ENCODE data around the gene UBE2J2.

Gene UBE2J2

GRCh38 chr1:1217621-1218523, 55.8 kb downstream of the UBE2J2 start:
- TF ChIP-seq CTCF (IDR thresholded peaks at IDR 0.05; ENCODE audit: insufficient read depth, low read length, poor library complexity, severe bottlenecking) = no peak
- DNase-seq (ENCODE audit: extremely low read depth, insufficient read length) = no peak
- Histone ChIP-seq H3K27me3 (replicated peaks; ENCODE audit: control insufficient read depth, insufficient read depth, low read length) (no peaks in the 10 kb centered on the region), H3K4me3 (replicated peaks; ENCODE audit: low read depth, low read length) (no peak overlapping the region), H3K36me3 (ENCODE audit: control insufficient read depth, insufficient read depth, low read length) (peaks cover 36% of the 10 kb centered on the region)

GRCh38 chr1:1216770-1217620, 56.7 kb downstream of the UBE2J2 start:
- no peak for TF ChIP-seq CTCF (IDR thresholded peaks at IDR 0.05; ENCODE audit: insufficient read depth, low read length, poor library complexity, severe bottlenecking)
- no peak for DNase-seq (ENCODE audit: extremely low read depth, insufficient read length)
- Histone ChIP-seq H3K27me3 (replicated peaks; ENCODE audit: control insufficient read depth, insufficient read depth, low read length) (no peaks in the 10 kb centered on the region), H3K36me3 (ENCODE audit: control insufficient read depth, insufficient read depth, low read length) (peaks cover 32% of the 10 kb centered on the region), H3K4me3 (replicated peaks; ENCODE audit: low read depth, low read length) (no peak overlapping the region)

DNA sequence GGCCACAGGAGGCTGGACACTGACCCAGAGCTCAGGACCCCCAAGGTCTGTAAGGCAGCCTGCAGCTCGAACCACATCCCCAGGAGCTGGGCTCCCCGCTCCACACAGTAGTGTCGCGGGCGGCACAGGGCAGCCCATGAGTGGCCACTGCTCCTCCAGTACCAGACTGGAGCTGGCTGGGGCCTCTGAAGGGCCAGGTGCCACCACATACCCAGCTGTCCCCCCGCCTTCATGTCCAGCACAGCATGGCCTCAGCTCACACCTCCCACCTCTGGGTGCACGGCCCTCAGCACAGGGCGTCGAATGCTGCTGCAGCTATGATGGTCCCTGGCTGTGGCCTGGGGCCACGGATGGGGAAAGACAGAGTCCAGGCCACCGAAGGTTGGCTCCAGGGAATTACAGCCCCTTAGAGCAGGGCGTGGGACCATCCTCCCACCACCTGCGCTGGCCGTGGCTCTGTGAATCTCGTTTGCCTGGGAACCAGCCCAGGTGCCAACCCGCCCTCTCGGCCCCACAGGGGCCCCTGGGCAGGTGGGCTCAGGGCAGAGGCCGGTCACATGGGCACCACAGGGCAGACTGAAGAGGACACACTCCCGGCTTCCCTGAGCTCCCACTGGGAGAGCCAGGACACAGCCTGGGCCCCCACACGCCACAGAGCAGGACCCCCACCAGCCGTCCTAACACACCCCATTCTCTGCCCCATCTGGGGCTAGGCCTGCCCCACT, 57.6 kb downstream of the UBE2J2 start:
- Histone ChIP-seq H3K27me3 (replicated peaks; ENCODE audit: control insufficient read depth, insufficient read depth, low read length) (no peaks in the 10 kb centered on the region), H3K4me3 (replicated peaks; ENCODE audit: low read depth, low read length) (no peak overlapping the region), H3K36me3 (ENCODE audit: control insufficient read depth, insufficient read depth, low read length) (peaks cover 29% of the 10 kb centered on the region)
- no peak for DNase-seq (ENCODE audit: extremely low read depth, insufficient read length)
- no peak for TF ChIP-seq CTCF (IDR thresholded peaks at IDR 0.05; ENCODE audit: insufficient read depth, low read length, poor library complexity, severe bottlenecking)

DNA sequence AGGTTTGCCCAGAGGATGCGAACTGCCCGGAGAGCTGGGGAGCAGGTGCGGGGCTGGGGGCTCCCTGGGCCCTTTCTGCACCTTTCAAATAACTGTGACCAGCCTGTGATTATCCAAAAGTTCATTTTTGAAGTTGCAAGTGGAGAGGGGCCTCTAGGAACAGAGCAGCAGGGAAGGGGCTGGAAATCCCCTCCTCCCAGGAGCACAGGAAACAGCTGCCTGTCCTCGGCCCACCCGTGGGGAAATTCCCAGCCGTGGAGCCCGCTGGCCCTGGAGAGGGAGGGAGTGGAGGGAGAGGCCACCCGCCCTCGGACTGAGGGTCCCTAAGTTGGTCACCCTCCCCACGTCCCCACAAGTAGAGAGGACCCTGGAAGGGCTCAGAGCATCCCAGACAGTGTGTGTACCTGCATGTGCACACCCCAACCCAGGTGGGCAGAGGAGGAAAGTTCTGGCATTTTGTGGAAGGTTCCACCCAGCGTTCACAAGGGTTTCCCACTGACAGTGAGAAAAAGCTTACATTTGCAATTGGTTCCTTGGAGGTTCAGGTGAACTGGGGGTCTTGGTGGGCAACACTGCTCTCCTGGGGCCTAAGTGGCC, 58.5 kb downstream of the UBE2J2 start:
- Histone ChIP-seq H3K27me3 (replicated peaks; ENCODE audit: control insufficient read depth, insufficient read depth, low read length) (no peaks in the 10 kb centered on the region), H3K36me3 (ENCODE audit: control insufficient read depth, insufficient read depth, low read length) (peaks cover 26% of the 10 kb centered on the region), H3K4me3 (replicated peaks; ENCODE audit: low read depth, low read length) (no peak overlapping the region)
- TF ChIP-seq CTCF (IDR thresholded peaks at IDR 0.05; ENCODE audit: insufficient read depth, low read length, poor library complexity, severe bottlenecking) = no peak
- no peak for DNase-seq (ENCODE audit: extremely low read depth, insufficient read length)

All from GM06990 (cell line).